GM21576 (cell line): Measurements from ENCODE around the gene ACSL4.
"Not testable (repeated sequence)": the region's sequence is repeated elsewhere in the genome, so short reads cannot be mapped to it uniquely, and the experiment has no call there.

Experiments used
- ATAC-seq: cut with Tn5 transposase; IDR thresholded peaks from one replicate; pipeline ENCODE4 v1.9.1; 2021; ENCODE audit warnings: mild to moderate bottlenecking, moderate library complexity; ENCODE audit not compliant: unreplicated experiment

The ACSL4 gene

DNA sequence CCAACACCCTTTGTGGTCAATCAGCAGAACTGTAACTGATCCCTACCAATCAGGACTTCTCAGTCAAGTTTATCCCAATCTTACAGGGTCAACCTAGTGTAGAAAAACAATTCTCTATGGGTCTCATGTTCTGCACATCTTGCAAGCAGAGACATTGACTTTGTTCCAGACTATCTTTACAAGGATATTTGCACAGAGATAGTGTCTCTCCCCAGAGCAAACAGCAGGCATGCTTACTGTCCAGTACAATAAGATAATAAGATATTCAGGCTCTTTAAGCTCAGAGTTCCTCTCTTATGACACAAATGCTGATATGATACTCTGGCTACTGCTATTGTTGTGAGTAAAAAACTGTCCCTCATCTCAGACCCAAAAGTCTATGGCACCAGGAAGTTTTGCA lies 53.2 kb downstream of the ACSL4 start:
- ATAC-seq, result no peak

GRCh38 chrX:109672239-109672638 lies 60.8 kb downstream of the ACSL4 start:
- no peak for ATAC-seq

GRCh38 chrX:109671170-109671569 lies 61.9 kb downstream of the ACSL4 start:
- not testable (repeated sequence) for ATAC-seq

DNA sequence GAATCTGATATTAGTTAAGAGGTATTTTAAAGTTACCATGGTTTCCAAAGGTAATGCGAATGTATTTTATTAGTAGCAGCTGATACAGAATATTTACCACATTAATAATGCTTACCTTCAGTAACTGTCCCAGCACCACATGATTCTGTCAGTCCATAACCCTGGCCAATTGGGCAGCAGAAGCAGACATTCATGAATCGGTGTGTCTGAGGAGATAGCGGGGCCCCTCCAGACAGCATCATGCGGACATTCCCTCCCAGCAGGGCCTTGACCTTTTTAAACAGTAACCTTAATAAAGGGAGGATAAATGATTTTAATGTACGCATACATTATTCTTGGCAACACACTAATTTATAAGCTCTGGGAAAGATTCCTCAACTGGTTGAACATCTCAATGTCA lies 65.1 kb downstream of the ACSL4 start:
- no peak for ATAC-seq

GRCh38 chrX:109660435-109661143 lies 72.5 kb downstream of the ACSL4 start:
- no peak for ATAC-seq

- ATAC-seq, result no peak
These were observed 74.7 kb downstream of the ACSL4 start for GRCh38 chrX:109658391-109658790.

DNA sequence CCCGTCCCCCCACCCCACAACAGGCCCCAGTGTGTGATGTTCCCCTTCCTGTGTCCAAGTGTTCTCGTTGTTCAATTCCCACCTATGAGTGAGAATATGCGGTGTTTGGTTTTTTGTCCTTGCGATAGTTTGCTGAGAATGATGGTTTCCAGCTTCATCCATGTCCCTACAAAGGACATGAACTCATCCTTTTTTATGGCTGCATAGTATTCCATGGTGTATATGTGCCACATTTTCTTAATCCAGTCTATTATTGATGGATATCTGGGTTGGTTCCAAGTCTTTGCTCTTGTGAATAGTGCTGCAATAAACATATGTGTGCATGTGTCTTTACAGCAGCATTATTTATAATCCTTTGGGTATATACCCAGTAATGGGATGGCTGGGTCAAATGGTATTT lies 75.7 kb downstream of the ACSL4 start:
- ATAC-seq, result not testable (repeated sequence)

DNA sequence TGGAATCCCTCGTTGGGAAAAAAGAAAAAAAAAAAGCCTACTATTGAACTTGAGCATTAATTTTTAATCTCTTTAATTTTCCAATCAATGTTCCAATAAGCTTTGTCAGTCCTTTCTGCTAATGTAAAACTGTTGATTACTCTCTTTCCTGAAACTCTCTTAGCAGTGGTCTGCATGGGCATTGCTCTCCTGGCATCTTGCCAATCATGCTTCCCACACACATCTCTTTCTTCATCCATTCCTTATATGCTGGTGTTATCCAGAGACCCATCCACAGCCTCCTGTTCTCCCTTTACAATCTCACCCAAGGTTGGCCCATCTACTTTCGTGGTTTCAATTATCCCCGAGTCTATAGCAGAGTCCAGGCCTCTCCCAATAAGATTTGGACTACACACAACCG lies 76.3 kb downstream of the ACSL4 start:
- ATAC-seq, result no peak

GRCh38 chrX:109655502-109656201 lies 77.4 kb downstream of the ACSL4 start:
- no peak for ATAC-seq

DNA sequence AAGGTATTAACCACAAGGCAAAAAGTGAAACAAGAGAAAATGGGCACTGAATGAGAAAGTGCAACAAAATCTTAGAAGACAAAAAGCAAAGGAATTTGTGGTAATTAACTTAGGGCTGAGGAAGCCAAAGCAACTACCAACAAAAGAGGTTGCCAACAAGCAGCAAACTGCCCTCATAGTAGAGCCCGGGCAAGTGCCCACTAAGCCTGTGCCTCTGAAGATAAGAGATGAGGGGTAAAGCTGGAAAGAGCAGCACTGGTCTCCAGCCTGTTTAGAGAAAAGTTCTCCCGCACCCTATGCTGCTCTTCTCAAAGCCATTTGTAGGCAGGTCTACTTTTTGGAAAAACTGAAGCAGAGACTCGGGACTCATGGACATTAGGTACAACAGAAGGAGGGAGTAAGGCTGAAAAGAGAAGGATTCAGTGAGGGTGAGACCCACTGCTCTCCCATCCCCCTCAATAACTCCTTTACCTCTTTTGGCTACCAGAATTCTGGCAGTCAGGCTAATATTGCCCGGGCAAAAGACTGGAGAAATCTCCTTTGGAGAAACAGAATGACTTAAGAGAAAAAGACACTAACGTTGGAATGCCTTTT lies 78.4 kb downstream of the ACSL4 start:
- ATAC-seq, result no peak

- ATAC-seq, result not testable (repeated sequence)
These were observed 88.4 kb downstream of the ACSL4 start for GRCh38 chrX:109644671-109645070.

GRCh38 chrX:109643687-109644086 lies 89.4 kb downstream of the ACSL4 start:
- no peak for ATAC-seq

DNA sequence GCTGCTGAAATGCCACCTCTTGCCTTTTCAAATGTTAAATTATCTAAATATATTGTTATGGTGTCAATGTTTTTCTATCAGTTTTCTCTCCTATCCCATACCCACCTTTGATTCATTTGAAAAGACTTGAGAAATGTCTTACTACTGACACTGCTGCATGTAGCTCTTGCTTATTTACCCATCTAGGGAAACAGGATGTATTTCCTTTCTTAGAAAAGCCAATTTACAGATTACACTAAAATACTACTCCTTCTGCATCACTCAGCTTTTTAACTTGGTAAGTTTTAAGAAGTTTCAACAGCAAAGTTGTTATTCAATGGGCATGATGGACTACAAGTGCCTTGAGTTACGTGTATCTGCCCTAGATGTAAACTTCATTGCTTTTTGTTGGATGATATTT lies 94.9 kb downstream of the ACSL4 start:
- no peak for ATAC-seq

DNA sequence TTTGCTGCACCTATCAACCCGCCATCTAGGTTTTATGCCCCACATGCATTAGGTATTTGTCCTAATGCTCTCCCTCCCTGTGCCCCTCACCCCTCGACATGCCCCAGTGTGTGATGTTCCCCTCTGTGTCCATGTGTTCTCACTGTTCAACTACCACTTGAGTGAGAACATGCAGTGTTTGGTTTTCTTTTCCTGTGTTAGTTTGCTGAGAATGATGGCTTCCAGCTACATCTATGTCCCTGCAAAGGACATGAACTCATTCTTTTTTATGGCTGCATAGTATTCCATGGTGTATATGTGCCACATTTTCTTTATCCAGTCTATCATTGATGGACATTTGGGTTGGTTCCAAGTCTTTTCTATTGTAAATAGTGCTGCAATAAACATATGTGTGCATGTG lies 95.6 kb downstream of the ACSL4 start:
- not testable (repeated sequence) for ATAC-seq

- ATAC-seq, result no peak
These were observed 97.9 kb downstream of the ACSL4 start for GRCh38 chrX:109635146-109635545.

GRCh38 chrX:109632906-109633504 lies 100.1 kb downstream of the ACSL4 start:
- no peak for ATAC-seq

- no peak for ATAC-seq
These were observed 103.7 kb downstream of the ACSL4 start for GRCh38 chrX:109629310-109629709.

DNA sequence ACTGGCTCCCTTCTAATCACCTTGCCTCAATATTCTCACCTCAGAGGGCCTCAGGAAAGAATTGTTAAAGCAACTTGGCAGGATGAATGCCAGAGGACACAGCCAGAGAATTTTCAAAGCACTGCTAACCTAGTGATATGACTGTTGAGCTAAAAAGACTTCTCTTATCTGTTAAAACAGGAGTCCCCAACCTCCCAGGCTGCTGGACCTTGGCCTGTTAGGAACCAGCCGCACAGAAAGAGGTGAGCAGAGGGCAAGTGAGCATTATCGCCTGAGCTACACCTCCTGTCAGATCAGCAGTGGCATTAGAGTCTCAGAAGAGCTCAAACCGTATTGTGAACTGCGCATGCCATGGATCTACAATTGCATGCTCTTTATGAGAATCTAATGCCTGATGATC lies 106.4 kb downstream of the ACSL4 start:
- ATAC-seq, result no peak

DNA sequence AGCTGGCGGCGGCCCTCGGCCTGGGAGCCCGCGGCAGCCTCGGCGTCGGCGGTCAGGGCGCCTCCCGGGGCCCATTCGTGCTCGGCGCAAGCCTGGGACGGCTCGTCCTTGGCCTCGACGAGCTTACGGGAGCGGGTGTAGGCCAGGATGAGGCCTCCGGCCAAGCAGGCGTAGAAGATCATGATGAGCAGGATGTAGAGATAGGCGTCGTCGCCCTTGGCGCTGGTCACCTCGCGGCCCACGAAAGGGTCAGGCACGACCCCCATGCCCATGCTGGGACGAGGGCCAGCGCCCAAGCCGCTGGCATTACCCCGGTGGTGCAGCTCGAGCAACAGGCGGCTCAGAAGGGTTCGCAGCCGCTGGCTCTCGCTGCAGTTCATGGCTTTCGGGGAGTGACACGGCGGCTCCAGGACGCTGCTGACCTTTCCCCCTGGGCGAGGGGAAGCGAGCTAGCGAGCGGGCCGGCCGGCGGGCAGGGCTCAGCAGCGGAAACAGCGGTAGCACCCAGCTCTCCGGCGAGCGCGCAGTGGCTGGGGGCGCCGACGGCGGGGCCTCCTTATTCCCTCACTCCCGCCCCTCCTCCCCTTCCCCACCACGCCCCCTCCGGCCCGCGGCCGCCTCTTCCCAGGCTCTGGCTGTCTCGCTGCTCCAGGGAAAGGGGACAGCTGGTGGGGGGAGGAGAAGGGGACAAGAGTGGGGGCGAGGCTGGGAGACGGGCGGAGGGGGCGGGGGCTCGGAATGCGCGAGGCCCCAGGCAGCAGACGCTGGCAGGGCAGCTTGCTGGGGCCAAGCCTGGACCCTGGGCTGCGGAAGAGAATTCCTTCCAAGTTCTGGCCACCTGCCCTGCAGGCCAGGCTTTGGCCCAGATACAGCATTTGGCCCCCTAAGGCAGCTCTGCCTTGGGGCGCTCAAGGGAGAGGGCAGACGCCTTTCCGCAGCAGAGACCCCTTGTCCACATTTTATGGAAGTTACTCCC lies 108.1 kb downstream of the ACSL4 start, which contains the start of gene KCNE5:
Gene KCNE5 (minus strand): TSS at position 532 of the 976 bp plus-strand sequence. CDS start 152 bp downstream, at position 380.
- ATAC-seq, result no peak

GRCh38 chrX:109623997-109624396 lies 109.1 kb downstream of the ACSL4 start:
- no peak for ATAC-seq
